ENCODE measurements around the gene ZP4. TPM values are rescaled to one million over a fixed set of nuclear protein-coding genes. Genes with fewer than 3 reads are reported as not detected.

Gene ZP4
- total and polyA plus RNA-seq, 2 of the 8 experiments (the other 6 are each of a cell fraction or from before 2014, with no cell fraction given) = not detected

GRCh38 chr1:237903961-237904360 is 13.2 kb upstream of the ZP4 start:
- Histone ChIP-seq H2BK20ac (ENCODE audit: low read length) (no peak overlapping the region), H4K91ac (replicated peaks; ENCODE audit: insufficient read length, low read length) (no peak overlapping the region), H3K4me1 (replicated peaks in 1 of 4; ENCODE audit: control insufficient read depth in 3 of 4, insufficient read depth in 4 of 4, low read length in 3 of 4) (no peaks in the 10 kb centered on the region), H2AK5ac (ENCODE audit: low read depth, low read length) (no peak overlapping the region), H3K27me3 (replicated peaks in 1 of 4; ENCODE audit: control insufficient read depth in 3 of 4, extremely low read depth in 1 of 4, insufficient read depth in 3 of 4, low read length in 3 of 4) (no peaks in the 10 kb centered on the region), H2BK12ac (ENCODE audit: low read depth, low read length) (no peak overlapping the region), H3K14ac (ENCODE audit: insufficient read length) (no peak overlapping the region), H3K27ac (ENCODE audit: low read depth, low read length) (no peak overlapping the region), H4K20me1 (replicated peaks in 1 of 2; ENCODE audit: control insufficient read depth in 1 of 2, insufficient read depth in 2 of 2, low read length in 2 of 2) (no peaks in the 10 kb centered on the region), H3K23ac (ENCODE audit: insufficient read length) (no peak overlapping the region), H4K5ac (ENCODE audit: insufficient read length, low read depth, low read length) (no peak overlapping the region), H3K79me1 (ENCODE audit: low read depth, low read length) (no peaks in the 10 kb centered on the region), H3K9ac (replicated peaks in 1 of 4; ENCODE audit: extremely low read depth in 1 of 4, low read depth in 3 of 4, low read length in 3 of 4) (no peak overlapping the region), H3K4ac (replicated peaks; ENCODE audit: insufficient read length, low read depth, low read length) (no peak overlapping the region), H2BK5ac (ENCODE audit: low read depth, low read length) (no peak overlapping the region), H3K56ac (replicated peaks; ENCODE audit: insufficient read length, low read depth, low read length) (no peak overlapping the region), H3K9me3 (ENCODE audit: insufficient read depth in 2 of 2, low read depth in 1 of 2, low read length in 1 of 2) (no peaks in the 10 kb centered on the region), H4K8ac (ENCODE audit: extremely low read depth, insufficient read depth, low read length) (no peak overlapping the region), H2BK15ac (ENCODE audit: low read length) (no peak overlapping the region), H3K23me2 (ENCODE audit: low read depth, low read length) (no peaks in the 10 kb centered on the region; the same call in 1 of the 2 replicates), H2AFZ (ENCODE audit: low read length) (no peak overlapping the region), H3K4me3 (ENCODE audit: extremely low read depth in 1 of 4, insufficient read depth in 2 of 4, low read depth in 3 of 4, low read length in 4 of 4) (no peak overlapping the region), H3K36me3 (ENCODE audit: control insufficient read depth in 2 of 4, insufficient read depth in 4 of 4, low read length in 3 of 4) (no peaks in the 10 kb centered on the region), H3K18ac (ENCODE audit: extremely low read depth, low read length) (no peak overlapping the region), H3K79me2 (ENCODE audit: control insufficient read depth in 1 of 2, insufficient read depth in 2 of 2, low read length in 2 of 2) (no peaks in the 10 kb centered on the region), H3K4me2 (ENCODE audit: insufficient read depth in 1 of 2, low read depth in 2 of 2, low read length in 2 of 2) (no peak overlapping the region), H2BK120ac (replicated peaks; ENCODE audit: low read depth, low read length) (no peak overlapping the region)
- TF ChIP-seq RXRA (IDR thresholded peaks at IDR 0.05; ENCODE audit: insufficient read depth, low read depth, low read length) (no peak), CBX5 (IDR thresholded peaks at IDR 0.05; ENCODE audit: low read depth, low read length) (no peak), RFX5 (IDR thresholded peaks at IDR 0.05; ENCODE audit: borderline replicate concordance, low read depth, low read length) (no peak), SUZ12 (IDR thresholded peaks at IDR 0.05; ENCODE audit: low read length) (no peak), KDM1A (IDR thresholded peaks at IDR 0.05; ENCODE audit: borderline replicate concordance, low read length) (no peak), SP1 (IDR thresholded peaks at IDR 0.05; ENCODE audit: low read depth, low read length) (no peak), FOSL1 (IDR thresholded peaks at IDR 0.05; ENCODE audit: insufficient read depth, low read depth, low read length) (no peak), GTF2F1 (IDR thresholded peaks at IDR 0.05; ENCODE audit: borderline replicate concordance, low read depth, low read length) (no peak), BCL11A (IDR thresholded peaks at IDR 0.05; ENCODE audit: low read depth in 2 of 2, low read length in 2 of 2) (no peak), CTBP2 (IDR thresholded peaks at IDR 0.05; ENCODE audit: borderline replicate concordance, insufficient read depth, insufficient read length, low read length) (no peak)
- ChIA-PET POLR2A (ENCODE audit: partially characterized antibody) (no interaction called here), CTCF (ENCODE audit: partially characterized antibody) (interaction anchor here (0.7 to 2.3 kb wide), 3 partner anchors 25 to 39 kb away, joined by 3 to 8 read pairs (median 3); no protein-coding TSS in a partner anchor)
- no peak for FAIRE-seq
- DNase-seq (ENCODE audit: low read depth in 1 of 2, low spot score in 2 of 2) = no peak
- WGBS, 2 experiments (ENCODE audit: extremely low coverage in 1 of 2, insufficient coverage in 1 of 2, insufficient read length in 1 of 2, insufficient replicate concordance in 2 of 2, low coverage in 1 of 2, low lambda C conversion rate in 2 of 2, missing lambda C conversion rate in 1 of 2) = 94% methylated on average over 2 of the region's 2 CpGs; no CpG with 5 or more reads in 1 of the 2 experiments
